Adrenal gland (tissue), 5 donors: Measurements from ENCODE around the gene TLK2.

Experiments used
- CTCF ChIP-seq, 6 experiments: fragments of 450-650 bp in 4 of 6; fragments of 200-600 bp in 2 of 6; sonication (generic) in 1 of 6; IDR thresholded peaks; 1 replicate in 5 of 6; 2 replicates in 1 of 6; pipeline versions ENCODE4 v1.5.1 to v1.8.0; 2016 to 2021; ENCODE audit warnings: antibody characterized with exemption in 6 of 6, mild to moderate bottlenecking in 2 of 6, moderate library complexity in 1 of 6
- POLR2A ChIP-seq, 2 donors: fragments of 450-650 bp; IDR thresholded peaks; one replicate each; pipeline ENCODE4 v1.6.1; 2017; ENCODE audit warnings: antibody characterized with exemption in 2 of 2, mild to moderate bottlenecking in 2 of 2, moderate library complexity in 1 of 2
- donor health status: DM: no; HTN: no; CAD: no.

- no peak for TF ChIP-seq POLR2A (IDR thresholded peaks at IDR 0.05)
- TF ChIP-seq CTCF (IDR thresholded peaks at IDR 0.05): no peak
Measured at GRCh38 chr17:62656446-62656845, 177.8 kb downstream of the TLK2 start.
